HepG2 (cell line): ENCODE results near the gene WDR82. TPM values are rescaled to one million over a fixed set of nuclear protein-coding genes. Genes with fewer than 3 reads are reported as not detected.

Experiments
- ARNT ChIP-seq: fragments of 450-650 bp; IDR thresholded peaks from 2 replicates; pipeline ENCODE4 v1.6.1; 2017
- EHMT2 ChIP-seq: fragments of 200-600 bp; sonication (generic); IDR thresholded peaks from 2 replicates; pipeline ENCODE4 v1.7.0; 2017; ENCODE audit warnings: antibody characterized with exemption, low read depth, low read length, borderline replicate concordance
- FOXA3 ChIP-seq: IDR thresholded peaks from 2 replicates; pipeline ENCODE4 v1.6.1; 2016; ENCODE audit warnings: missing genetic modification reagents, missing compliant biosample characterization
- GTF2F1 ChIP-seq: fragments of 150-350 bp; IDR thresholded peaks from 2 replicates; pipeline ENCODE4 v1.6.1; 2014; ENCODE audit warnings: low read length
- HIC2 ChIP-seq: sonication (generic); formaldehyde crosslinking; IDR thresholded peaks from 2 replicates; pipeline ENCODE4 v1.9.0; 2022; ENCODE audit warnings: low read depth, missing genetic modification reagents
- KDM1A ChIP-seq: IDR thresholded peaks from 2 replicates; pipeline ENCODE4 v1.6.1; 2016; ENCODE audit warnings: missing compliant biosample characterization
- KLF6 ChIP-seq: IDR thresholded peaks from 2 replicates; pipeline ENCODE4 v1.8.0; 2016; ENCODE audit warnings: missing biosample characterization, missing genetic modification reagents
- MEF2D ChIP-seq: sonication (generic); formaldehyde crosslinking; IDR thresholded peaks from 2 replicates; pipeline ENCODE4 v1.5.1; 2020; ENCODE audit warnings: mild to moderate bottlenecking, missing genetic modification reagents
- MTF2 ChIP-seq: sonication (generic); formaldehyde crosslinking; IDR thresholded peaks from 2 replicates; pipeline ENCODE4 v1.5.0; 2020; ENCODE audit warnings: missing genetic modification reagents, borderline replicate concordance
- RERE ChIP-seq: IDR thresholded peaks from 2 replicates; pipeline ENCODE4 v1.6.1; 2016; ENCODE audit warnings: low read depth, missing genetic modification reagents, missing compliant biosample characterization
- RXRB ChIP-seq: IDR thresholded peaks from 2 replicates; pipeline ENCODE4 v1.6.1; 2016; ENCODE audit warnings: borderline replicate concordance, missing genetic modification reagents, missing compliant biosample characterization
- SETDB1 ChIP-seq: sonication (generic); formaldehyde crosslinking; IDR thresholded peaks from 2 replicates; pipeline ENCODE4 v1.5.1; 2020; ENCODE audit warnings: missing genetic modification reagents, mild to moderate bottlenecking, borderline replicate concordance
- SIN3B ChIP-seq: fragments of 150-350 bp; IDR thresholded peaks from 2 replicates; pipeline ENCODE4 v1.6.1; 2014; ENCODE audit warnings: low read length
- TCF7 ChIP-seq: sonication (generic); IDR thresholded peaks from 2 replicates; pipeline ENCODE4 v1.6.1; 2016; ENCODE audit warnings: antibody characterized with exemption, low read depth
- ZBTB20 ChIP-seq: sonication (generic); formaldehyde crosslinking; IDR thresholded peaks from 2 replicates; pipeline ENCODE4 v1.8.1; 2023; ENCODE audit warnings: missing genetic modification reagents, low read depth, mild to moderate bottlenecking, borderline replicate concordance
- ZBTB7A ChIP-seq: sonication (generic); formaldehyde crosslinking; IDR thresholded peaks from 2 replicates; pipeline ENCODE4 v1.8.0; 2022; ENCODE audit warnings: mild to moderate bottlenecking, missing genetic modification reagents
- ZMYM2 ChIP-seq: sonication (generic); formaldehyde crosslinking; IDR thresholded peaks from 2 replicates; pipeline ENCODE4 v1.8.0; 2022; ENCODE audit warnings: mild to moderate bottlenecking, missing genetic modification reagents
- ZNF143 ChIP-seq: sonication (generic); formaldehyde crosslinking; IDR thresholded peaks from 2 replicates; pipeline ENCODE4 v1.4.0; 2020; ENCODE audit warnings: missing genetic modification reagents
- ZNF317 ChIP-seq: sonication (generic); formaldehyde crosslinking; IDR thresholded peaks from 2 replicates; pipeline ENCODE4 v1.5.0; 2020; ENCODE audit warnings: mild to moderate bottlenecking, missing genetic modification reagents
- ZNF549 ChIP-seq: sonication (generic); formaldehyde crosslinking; IDR thresholded peaks from 2 replicates; pipeline ENCODE4 v1.5.0; 2020; ENCODE audit warnings: missing genetic modification reagents
- ZNF563 ChIP-seq: sonication (generic); formaldehyde crosslinking; IDR thresholded peaks from 2 replicates; pipeline ENCODE4 v1.8.0; 2022; ENCODE audit warnings: mild to moderate bottlenecking, moderate library complexity, missing genetic modification reagents
- ZNF589 ChIP-seq: sonication (generic); formaldehyde crosslinking; conservative IDR thresholded peaks from 2 replicates; pipeline ENCODE4 v1.8.0; 2022; ENCODE audit warnings: mild to moderate bottlenecking, moderate library complexity, missing genetic modification reagents
- ZNF746 ChIP-seq: sonication (generic); formaldehyde crosslinking; IDR thresholded peaks from 2 replicates; pipeline ENCODE4 v1.8.0; 2022; ENCODE audit warnings: mild to moderate bottlenecking, missing genetic modification reagents
- ZNF75D ChIP-seq: sonication (generic); formaldehyde crosslinking; IDR thresholded peaks from 2 replicates; pipeline ENCODE4 v1.8.1; 2023; ENCODE audit warnings: missing genetic modification reagents, mild to moderate bottlenecking, borderline replicate concordance
- ZNF761 ChIP-seq: sonication (generic); formaldehyde crosslinking; conservative IDR thresholded peaks from 2 replicates; pipeline ENCODE4 v1.4.0; 2020; ENCODE audit warnings: mild to moderate bottlenecking, missing genetic modification reagents
- ZZZ3 ChIP-seq: sonication (generic); formaldehyde crosslinking; IDR thresholded peaks from 2 replicates; pipeline ENCODE4 v1.4.0; 2020; ENCODE audit warnings: missing genetic modification reagents, mild to moderate bottlenecking, borderline replicate concordance
- polyA plus RNA-seq, 8 experiments: library from polyadenylated mRNA; depleted of rRNA in 3 of 8; stranded (reverse) in 7 of 8; unstranded in 1 of 8; fragments of >200 nt; fragmentation: Illumina TruSeq in 4 of 8; extraction: Trizol in 4 of 8; gene quantifications; 2 replicates each; pipeline versions ENCODE4 v1.2.1 to v1.2.3, GENCODE V29; 2011 to 2016; ENCODE audit warnings: low read depth in 4 of 8, missing spikeins in 1 of 8, mixed read lengths in 1 of 8; ENCODE audit not compliant: insufficient read depth in 1 of 8
- total RNA-seq, 5 experiments: library from RNA; depleted of rRNA; stranded (reverse); fragments of >200 nt; fragmentation: Illumina TruSeq; extraction: Trizol; gene quantifications; 2 replicates each; pipeline ENCODE4 v1.2.3, GENCODE V29; 2016; ENCODE audit warnings: low read depth in 1 of 5

The WDR82 gene
- total and polyA plus RNA-seq, 2 of the 13 experiments (the other 11 are each of a cell fraction or from before 2014, with no cell fraction given) = 39.1 to 59.5 TPM

GRCh38 chr3:52211268-52211891, 67.1 kb downstream of the WDR82 start (continued):
- no peak for TF ChIP-seq RERE (CRISPR knock-in tag)
- TF ChIP-seq ZNF563 = no peak
- no peak for TF ChIP-seq ZBTB20 (CRISPR knock-in tag)
- TF ChIP-seq SETDB1 (CRISPR knock-in tag) = no peak
- TF ChIP-seq ZNF75D (CRISPR knock-in tag) = no peak
- TF ChIP-seq ZNF589 (CRISPR knock-in tag) = no peak
- TF ChIP-seq ZZZ3 = no peak
- no peak for TF ChIP-seq MTF2 (CRISPR knock-in tag)
- no peak for TF ChIP-seq ZNF317
- no peak for TF ChIP-seq KLF6 (CRISPR knock-in tag)
- TF ChIP-seq RXRB (CRISPR knock-in tag) = peak; percentile 44; the same call in 1 of the 2 replicates
- TF ChIP-seq MEF2D = 0 out of 2 replicates have a peak, but pooled peaks have one; percentile 11
- no peak for TF ChIP-seq GTF2F1
- 0 out of 2 replicates have a peak, but pooled peaks have one; percentile 15 for TF ChIP-seq ZBTB7A (CRISPR knock-in tag)
- TF ChIP-seq EHMT2 = no peak
- TF ChIP-seq ZNF143 (CRISPR knock-in tag) = no peak
- no peak for TF ChIP-seq SIN3B
- TF ChIP-seq ZNF549 (CRISPR knock-in tag) = no peak
- peak; percentile 12; the same call in 1 of the 2 replicates for TF ChIP-seq ZNF746 (CRISPR knock-in tag)
- TF ChIP-seq TCF7 = peak; percentile 41; the same call in 1 of the 2 replicates
- TF ChIP-seq HIC2 = no peak
- 0 out of 2 replicates have a peak, but pooled peaks have one; percentile 8 for TF ChIP-seq ZMYM2 (CRISPR knock-in tag)
- TF ChIP-seq FOXA3 (CRISPR knock-in tag) = 0 out of 2 replicates have a peak, but pooled peaks have one; percentile 22
- TF ChIP-seq KDM1A (CRISPR knock-in tag) = no peak
- TF ChIP-seq ARNT = no peak
- TF ChIP-seq ZNF761 = no peak
